Measurements from ENCODE around the gene KLHL34. TPM values are rescaled to one million over a fixed set of nuclear protein-coding genes. Genes with fewer than 3 reads are reported as not detected.

KLHL34 gene
- total RNA-seq, 2 donors from 2014 or later: not detected

GRCh38 chrX:21620234-21620633 lies 37.9 kb downstream of the KLHL34 start:
- Histone ChIP-seq H3K9me3 (no peaks in the 10 kb centered on the region), H3K4me1 (no peaks in the 10 kb centered on the region), H3K36me3 (replicated peaks in 1 of 2; ENCODE audit: insufficient read depth in 1 of 2, low read depth in 2 of 2) (no peaks in the 10 kb centered on the region), H3K4me3 (no peak overlapping the region), H3K27ac (no peak overlapping the region), H3K27me3 (no peaks in the 10 kb centered on the region)
- 93 to 100% methylated on average over 2 of the region's 2 CpGs for WGBS, 2 donors
- TF ChIP-seq POLR2A (IDR thresholded peaks at IDR 0.05): no peak
- TF ChIP-seq CTCF (IDR thresholded peaks at IDR 0.05): no peak
- DNase-seq: no peak
- intact Hi-C loops (cut with DNase I): no loop called here
- ATAC-seq: no peak

- DNase-seq (no peak), ATAC-seq (no peak)
- no peak overlapping the region for H3K27ac ChIP-seq
- WGBS, 2 donors: 81 to 93% methylated on average over 1 of the region's 1 CpG
- intact Hi-C loops (cut with DNase I): no loop called here
- no peaks in the 10 kb centered on the region for H3K9me3 ChIP-seq
- no peaks in the 10 kb centered on the region for H3K4me1 ChIP-seq
- no peak for TF ChIP-seq POLR2A (IDR thresholded peaks at IDR 0.05)
- no peaks in the 10 kb centered on the region for H3K36me3 ChIP-seq (replicated peaks in 1 of 2; ENCODE audit: insufficient read depth in 1 of 2, low read depth in 2 of 2)
- H3K4me3 ChIP-seq: no peak overlapping the region
- H3K27me3 ChIP-seq: no peaks in the 10 kb centered on the region
Measured at GRCh38 chrX:21616386-21616785, 41.7 kb downstream of the KLHL34 start.

GRCh38 chrX:21612154-21612553 lies 46.0 kb downstream of the KLHL34 start:
- no peaks in the 10 kb centered on the region for H3K27me3 ChIP-seq
- no peaks in the 10 kb centered on the region for H3K4me1 ChIP-seq
- H3K4me3 ChIP-seq: no peak overlapping the region
- H3K27ac ChIP-seq: no peak overlapping the region
- 67 to 77% methylated on average over 5 of the region's 5 CpGs for WGBS, 2 donors
- ATAC-seq (no peak), DNase-seq (no peak)
- intact Hi-C loops (cut with DNase I): no loop called here
- no peaks in the 10 kb centered on the region for H3K36me3 ChIP-seq (replicated peaks in 1 of 2; ENCODE audit: insufficient read depth in 1 of 2, low read depth in 2 of 2)
- no peaks in the 10 kb centered on the region for H3K9me3 ChIP-seq
- TF ChIP-seq CTCF (IDR thresholded peaks at IDR 0.05) (no peak), POLR2A (IDR thresholded peaks at IDR 0.05) (no peak)

- intact Hi-C loops (cut with DNase I): no loop called here
Measured at GRCh38 chrX:21610168-21610567, 48.0 kb downstream of the KLHL34 start.

GRCh38 chrX:21606002-21606401 lies 52.1 kb downstream of the KLHL34 start:
- TF ChIP-seq POLR2A (IDR thresholded peaks at IDR 0.05) (no peak), CTCF (IDR thresholded peaks at IDR 0.05) (no peak)
- H3K36me3 ChIP-seq (replicated peaks in 1 of 2; ENCODE audit: insufficient read depth in 1 of 2, low read depth in 2 of 2): no peaks in the 10 kb centered on the region
- no peaks in the 10 kb centered on the region for H3K4me1 ChIP-seq
- no peak overlapping the region for H3K4me3 ChIP-seq
- ATAC-seq (no peak), DNase-seq (no peak)
- H3K27ac ChIP-seq: no peak overlapping the region
- no peaks in the 10 kb centered on the region for H3K27me3 ChIP-seq
- H3K9me3 ChIP-seq: no peaks in the 10 kb centered on the region
- intact Hi-C loops (cut with DNase I): no loop called here

More at GRCh38 chrX:21610168-21610567, 48.0 kb downstream of the KLHL34 start:
- H3K27me3 ChIP-seq: no peaks in the 10 kb centered on the region
- WGBS, 2 donors: 95 to 100% methylated on average over 1 of the region's 1 CpG
- DNase-seq: no peak
- H3K4me1 ChIP-seq: no peaks in the 10 kb centered on the region
- TF ChIP-seq CTCF (IDR thresholded peaks at IDR 0.05) (no peak), POLR2A (IDR thresholded peaks at IDR 0.05) (no peak)
- ATAC-seq: no peak
- H3K27ac ChIP-seq: no peak overlapping the region
- H3K36me3 ChIP-seq (replicated peaks in 1 of 2; ENCODE audit: insufficient read depth in 1 of 2, low read depth in 2 of 2): no peaks in the 10 kb centered on the region
- H3K9me3 ChIP-seq: no peaks in the 10 kb centered on the region
- H3K4me3 ChIP-seq: no peak overlapping the region

Other genes with a start within 250 kb of the KLHL34 start
- not detected for gene SMPX, start 99.8 kb upstream of the KLHL34 start, total RNA-seq
- 1 to 10 TPM; 4.3 to 6.7 TPM for gene MBTPS2, start 181.3 kb upstream of the KLHL34 start, total RNA-seq
- 1 to 10 TPM; 3.9 to 4.9 TPM for gene YY2, start 197.7 kb upstream of the KLHL34 start, total RNA-seq

Measured in body of pancreas (tissue), 4 donors.